ENCODE results near the gene ACRV1. TPM values are rescaled to one million over a fixed set of nuclear protein-coding genes. Genes with fewer than 3 reads are reported as not detected.

ACRV1 gene
- total and polyA plus RNA-seq, 12 donors = not detected

DNA sequence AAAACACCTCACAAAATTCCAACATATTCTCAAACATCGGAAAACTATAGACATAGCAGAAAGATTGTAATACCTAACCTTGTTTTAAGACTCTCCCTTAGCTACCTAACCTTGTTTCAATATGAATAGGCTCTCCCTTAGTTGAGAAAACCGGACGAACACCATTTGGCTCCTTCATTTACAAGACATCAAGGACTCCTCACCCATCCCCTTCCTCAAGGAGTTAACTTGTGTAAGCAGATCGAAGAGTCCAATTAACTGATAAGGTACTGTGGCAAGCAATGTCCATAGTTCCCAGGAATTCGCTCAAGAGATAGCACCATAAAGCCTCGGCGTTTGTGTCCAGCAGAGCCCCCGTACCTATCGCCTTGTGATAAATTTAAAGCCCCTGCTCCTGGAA is 4.6 kb upstream of the ACRV1 start:
- TF ChIP-seq, protein P1, sequence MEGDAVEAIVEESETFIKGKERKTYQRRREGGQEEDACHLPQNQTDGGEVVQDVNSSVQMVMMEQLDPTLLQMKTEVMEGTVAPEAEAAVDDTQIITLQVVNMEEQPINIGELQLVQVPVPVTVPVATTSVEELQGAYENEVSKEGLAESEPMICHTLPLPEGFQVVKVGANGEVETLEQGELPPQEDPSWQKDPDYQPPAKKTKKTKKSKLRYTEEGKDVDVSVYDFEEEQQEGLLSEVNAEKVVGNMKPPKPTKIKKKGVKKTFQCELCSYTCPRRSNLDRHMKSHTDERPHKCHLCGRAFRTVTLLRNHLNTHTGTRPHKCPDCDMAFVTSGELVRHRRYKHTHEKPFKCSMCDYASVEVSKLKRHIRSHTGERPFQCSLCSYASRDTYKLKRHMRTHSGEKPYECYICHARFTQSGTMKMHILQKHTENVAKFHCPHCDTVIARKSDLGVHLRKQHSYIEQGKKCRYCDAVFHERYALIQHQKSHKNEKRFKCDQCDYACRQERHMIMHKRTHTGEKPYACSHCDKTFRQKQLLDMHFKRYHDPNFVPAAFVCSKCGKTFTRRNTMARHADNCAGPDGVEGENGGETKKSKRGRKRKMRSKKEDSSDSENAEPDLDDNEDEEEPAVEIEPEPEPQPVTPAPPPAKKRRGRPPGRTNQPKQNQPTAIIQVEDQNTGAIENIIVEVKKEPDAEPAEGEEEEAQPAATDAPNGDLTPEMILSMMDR (IDR thresholded peaks at IDR 0.05) = no peak
- H3K9me3 ChIP-seq = no peaks in the 10 kb centered on the region
- 46 to 48% methylated on average over 9 of the region's 9 CpGs for WGBS, 2 donors
- H3K27ac ChIP-seq = no peak overlapping the region
- no peak for ATAC-seq
- no peaks in the 10 kb centered on the region for H3K36me3 ChIP-seq
- no peak for DNase-seq
- peaks cover 0 to 7% (median 0%) of the 10 kb centered on the region in 7 donors for H3K27me3 ChIP-seq
- intact Hi-C loops (cut with DNase I) = no loop called here
- no peak overlapping the region for H3K4me3 ChIP-seq
- H3K4me1 ChIP-seq = no peaks in the 10 kb centered on the region

DNA sequence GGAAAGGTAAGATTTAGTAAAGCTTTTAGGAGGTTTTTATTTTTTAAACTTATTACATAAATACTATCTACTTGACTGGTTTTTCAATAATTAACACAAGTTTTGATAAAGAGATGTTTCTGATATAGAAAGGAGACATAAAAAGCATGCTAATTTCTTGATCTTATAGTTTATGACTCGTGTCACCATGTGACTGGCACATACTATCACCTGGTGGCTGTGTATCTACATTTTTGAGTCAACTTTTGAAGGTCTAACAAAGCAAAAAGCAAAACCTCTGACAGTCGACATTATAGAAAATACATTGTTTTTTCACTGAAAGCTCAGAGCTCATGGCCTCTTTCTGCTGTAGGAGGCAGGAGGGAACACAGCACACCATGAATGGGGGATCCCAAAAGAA is 810 bp downstream of the ACRV1 start:
- 93 to 95% methylated on average over 2 of the region's 2 CpGs for WGBS, 2 donors
- TF ChIP-seq, protein P1 (IDR thresholded peaks at IDR 0.05) = no peak
- DNase-seq = no peak

DNA sequence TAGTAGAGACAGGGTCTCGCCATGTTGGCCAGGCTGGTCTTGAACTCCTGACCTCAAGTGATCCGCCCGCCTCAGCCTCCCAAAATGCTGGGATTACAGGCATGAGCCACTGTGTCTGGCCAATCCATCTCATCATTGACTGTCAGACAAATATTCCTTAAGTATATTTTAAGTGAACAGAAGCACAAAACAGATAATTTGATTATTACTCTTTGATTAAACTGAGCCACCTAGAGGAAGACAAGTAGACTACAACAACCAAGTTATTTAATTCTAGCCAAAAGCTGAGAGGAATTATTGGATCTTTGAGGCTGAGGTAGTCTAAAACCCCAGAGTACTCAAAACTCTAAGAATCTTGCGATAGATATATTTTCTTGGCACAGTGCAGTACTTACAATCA is 1.2 kb downstream of the ACRV1 start:
- Histone ChIP-seq H3K9me3 (no peaks in the 10 kb centered on the region), H3K36me3 (peaks cover 0 to 10% (median 0%) of the 10 kb centered on the region in 9 donors), H3K27me3 (no peaks in the 10 kb centered on the region), H3K27ac (no peak overlapping the region), H3K4me3 (no peak overlapping the region), H3K4me1 (no peaks in the 10 kb centered on the region)
- 95 to 100% methylated on average over 4 of the region's 4 CpGs for WGBS, 2 donors
- no peak for ATAC-seq
- no peak for DNase-seq
- intact Hi-C loops (cut with DNase I) = no loop called here
- TF ChIP-seq, protein P1 (IDR thresholded peaks at IDR 0.05) = peak in 1 of 9 donors; percentile 17

More for the DNA sequence above, 810 bp downstream of the ACRV1 start:
- intact Hi-C loops (cut with DNase I) = no loop called here
- Histone ChIP-seq H3K4me3 (no peak overlapping the region), H3K36me3 (peaks cover 0 to 10% (median 0%) of the 10 kb centered on the region in 9 donors), H3K9me3 (no peaks in the 10 kb centered on the region), H3K27me3 (peaks cover 0 to 2% (median 0%) of the 10 kb centered on the region in 7 donors), H3K27ac (no peak overlapping the region), H3K4me1 (no peaks in the 10 kb centered on the region)
- ATAC-seq = no peak

DNA sequence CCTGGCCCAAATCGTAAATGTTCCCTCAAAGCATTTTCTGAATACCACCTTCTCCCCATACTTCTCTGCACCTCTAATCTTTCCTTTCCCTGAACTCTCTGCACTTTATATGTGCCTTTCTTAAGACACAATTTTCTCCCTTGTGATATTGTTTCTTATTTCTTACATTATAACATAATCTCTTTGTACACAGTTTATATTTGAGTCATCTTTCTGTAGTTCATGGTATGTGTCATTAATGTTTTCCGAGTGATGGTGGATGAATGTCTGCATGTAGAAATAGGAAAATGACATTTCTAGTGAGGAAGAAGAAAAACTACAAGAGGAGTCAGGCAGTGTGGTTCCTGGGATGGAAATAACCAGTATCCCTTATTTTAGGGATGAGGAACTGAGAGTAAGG is 5.5 kb downstream of the ACRV1 start:
- 96 to 99% methylated on average over 2 of the region's 2 CpGs for WGBS, 2 donors
- H3K4me1 ChIP-seq = no peaks in the 10 kb centered on the region
- DNase-seq (no peak), ATAC-seq (no peak)
- intact Hi-C loops (cut with DNase I) = no loop called here
- peaks cover 0 to 10% (median 0%) of the 10 kb centered on the region in 9 donors for H3K36me3 ChIP-seq
- no peaks in the 10 kb centered on the region for H3K9me3 ChIP-seq
- H3K27me3 ChIP-seq = no peaks in the 10 kb centered on the region
- no peak overlapping the region for H3K27ac ChIP-seq
- H3K4me3 ChIP-seq = no peak overlapping the region
- TF ChIP-seq, protein P1 (IDR thresholded peaks at IDR 0.05) = no peak
